ENCODE data around the gene TRPC6. TPM values are rescaled to one million over a fixed set of nuclear protein-coding genes. Genes with fewer than 3 reads are reported as not detected.

TRPC6 gene
- total RNA-seq, 2 experiments from 2014 or later = not detected

- Mint-ChIP-seq H3K36me3 (ENCODE audit: low read depth) (no peaks in the 10 kb centered on the region), H3K27me3 (no peaks in the 10 kb centered on the region), H3K9me3 (peaks cover 2% of the 10 kb centered on the region), H3K4me3 (no peak overlapping the region), H3K27ac (no peak overlapping the region), H3K4me1 (no peaks in the 10 kb centered on the region)
- ChIA-PET POLR2A (interaction anchor here (0.7 kb wide), 1 partner anchor 23 kb away, joined by 3 read pairs; no protein-coding TSS in a partner anchor), CTCF (no interaction called here)
- DNase-seq = no peak
Measured at GRCh38 chr11:101574886-101575285, 8.9 kb downstream of the TRPC6 start.

- Mint-ChIP-seq H3K36me3 (ENCODE audit: low read depth) (no peaks in the 10 kb centered on the region), H3K9me3 (peaks cover 4% of the 10 kb centered on the region), H3K27ac (no peak overlapping the region), H3K4me1 (no peaks in the 10 kb centered on the region), H3K4me3 (no peak overlapping the region), H3K27me3 (no peaks in the 10 kb centered on the region)
- POLR2A ChIA-PET = no interaction called here
- DNase-seq = no peak
- CTCF ChIA-PET = no interaction called here
Measured at GRCh38 chr11:101567071-101567470, 16.7 kb downstream of the TRPC6 start.

- no peak overlapping the region for H3K27ac Mint-ChIP-seq
- POLR2A ChIA-PET = no interaction called here
- H3K27me3 Mint-ChIP-seq = no peaks in the 10 kb centered on the region
- CTCF ChIA-PET = no interaction called here
- no peaks in the 10 kb centered on the region for H3K36me3 Mint-ChIP-seq (ENCODE audit: low read depth)
- DNase-seq = no peak
- no peaks in the 10 kb centered on the region for H3K4me1 Mint-ChIP-seq
- peaks cover 4% of the 10 kb centered on the region for H3K9me3 Mint-ChIP-seq
- no peak overlapping the region for H3K4me3 Mint-ChIP-seq
Measured at GRCh38 chr11:101566626-101567025, 17.2 kb downstream of the TRPC6 start.

- H3K9me3 Mint-ChIP-seq = no peaks in the 10 kb centered on the region
- no peaks in the 10 kb centered on the region for H3K4me1 Mint-ChIP-seq
- POLR2A ChIA-PET = no interaction called here
- no peak for DNase-seq
- no peak overlapping the region for H3K4me3 Mint-ChIP-seq
- no peaks in the 10 kb centered on the region for H3K36me3 Mint-ChIP-seq (ENCODE audit: low read depth)
- H3K27ac Mint-ChIP-seq = no peak overlapping the region
- H3K27me3 Mint-ChIP-seq = no peaks in the 10 kb centered on the region
- CTCF ChIA-PET = no interaction called here
Measured at GRCh38 chr11:101563166-101563565, 20.6 kb downstream of the TRPC6 start.

- Mint-ChIP-seq H3K4me1 (no peaks in the 10 kb centered on the region), H3K36me3 (ENCODE audit: low read depth) (no peaks in the 10 kb centered on the region), H3K9me3 (no peaks in the 10 kb centered on the region), H3K27ac (no peak overlapping the region), H3K4me3 (no peak overlapping the region), H3K27me3 (no peaks in the 10 kb centered on the region)
- no peak for DNase-seq
- ChIA-PET CTCF (no interaction called here), POLR2A (no interaction called here)
Measured at GRCh38 chr11:101555366-101555765, 28.4 kb downstream of the TRPC6 start.

- ChIA-PET CTCF (no interaction called here), POLR2A (no interaction called here)
- no peak overlapping the region for H3K4me3 Mint-ChIP-seq
- H3K4me1 Mint-ChIP-seq = no peaks in the 10 kb centered on the region
- DNase-seq = no peak
- H3K27ac Mint-ChIP-seq = no peak overlapping the region
- H3K9me3 Mint-ChIP-seq = no peaks in the 10 kb centered on the region
- H3K36me3 Mint-ChIP-seq (ENCODE audit: low read depth) = no peaks in the 10 kb centered on the region
- H3K27me3 Mint-ChIP-seq = no peaks in the 10 kb centered on the region
Measured at GRCh38 chr11:101553891-101554292, 29.9 kb downstream of the TRPC6 start.

- Mint-ChIP-seq H3K27me3 (no peaks in the 10 kb centered on the region), H3K36me3 (ENCODE audit: low read depth) (no peaks in the 10 kb centered on the region), H3K4me3 (no peak overlapping the region), H3K4me1 (no peaks in the 10 kb centered on the region), H3K9me3 (no peaks in the 10 kb centered on the region), H3K27ac (no peak overlapping the region)
- no peak for DNase-seq
- POLR2A ChIA-PET = no interaction called here
- CTCF ChIA-PET = no interaction called here
Measured at GRCh38 chr11:101552888-101553287, 30.9 kb downstream of the TRPC6 start.

- ChIA-PET POLR2A (no interaction called here), CTCF (no interaction called here)
- Mint-ChIP-seq H3K27me3 (no peaks in the 10 kb centered on the region), H3K27ac (no peak overlapping the region), H3K4me3 (no peak overlapping the region), H3K36me3 (ENCODE audit: low read depth) (no peaks in the 10 kb centered on the region), H3K9me3 (peaks cover 2% of the 10 kb centered on the region), H3K4me1 (no peaks in the 10 kb centered on the region)
- no peak for DNase-seq
Measured at GRCh38 chr11:101528541-101528940, 55.3 kb downstream of the TRPC6 start.

GRCh38 chr11:101523634-101524260 is 60.1 kb downstream of the TRPC6 start:
- Mint-ChIP-seq H3K9me3 (peaks cover 4% of the 10 kb centered on the region), H3K4me1 (no peaks in the 10 kb centered on the region), H3K36me3 (ENCODE audit: low read depth) (no peaks in the 10 kb centered on the region), H3K27me3 (no peaks in the 10 kb centered on the region), H3K4me3 (no peak overlapping the region), H3K27ac (no peak overlapping the region)
- no peak for DNase-seq
- ChIA-PET POLR2A (no interaction called here), CTCF (no interaction called here)

- no peaks in the 10 kb centered on the region for H3K4me1 Mint-ChIP-seq
Measured at GRCh38 chr11:101523193-101523592, 60.6 kb downstream of the TRPC6 start.

GRCh38 chr11:101521821-101522220 is 62.0 kb downstream of the TRPC6 start:
- ChIA-PET POLR2A (no interaction called here), CTCF (no interaction called here)
- DNase-seq = no peak
- no peak overlapping the region for H3K4me3 Mint-ChIP-seq
- no peaks in the 10 kb centered on the region for H3K4me1 Mint-ChIP-seq
- no peak overlapping the region for H3K27ac Mint-ChIP-seq
- peaks cover 4% of the 10 kb centered on the region for H3K9me3 Mint-ChIP-seq
- H3K36me3 Mint-ChIP-seq (ENCODE audit: low read depth) = no peaks in the 10 kb centered on the region
- no peaks in the 10 kb centered on the region for H3K27me3 Mint-ChIP-seq

More at GRCh38 chr11:101523193-101523592, 60.6 kb downstream of the TRPC6 start:
- no peak overlapping the region for H3K4me3 Mint-ChIP-seq
- H3K9me3 Mint-ChIP-seq = peaks cover 4% of the 10 kb centered on the region
- ChIA-PET POLR2A (no interaction called here), CTCF (no interaction called here)
- DNase-seq = no peak
- H3K27ac Mint-ChIP-seq = no peak overlapping the region
- H3K36me3 Mint-ChIP-seq (ENCODE audit: low read depth) = no peaks in the 10 kb centered on the region
- H3K27me3 Mint-ChIP-seq = no peaks in the 10 kb centered on the region

- ChIA-PET CTCF (no interaction called here), POLR2A (no interaction called here)
Measured at GRCh38 chr11:101516546-101516945, 67.3 kb downstream of the TRPC6 start.

GRCh38 chr11:101511065-101511464 is 72.7 kb downstream of the TRPC6 start:
- no peak overlapping the region for H3K27ac Mint-ChIP-seq
- POLR2A ChIA-PET = no interaction called here
- no peaks in the 10 kb centered on the region for H3K9me3 Mint-ChIP-seq
- H3K27me3 Mint-ChIP-seq = no peaks in the 10 kb centered on the region
- CTCF ChIA-PET = no interaction called here
- DNase-seq = no peak
- H3K4me3 Mint-ChIP-seq = no peak overlapping the region
- H3K4me1 Mint-ChIP-seq = no peaks in the 10 kb centered on the region
- no peaks in the 10 kb centered on the region for H3K36me3 Mint-ChIP-seq (ENCODE audit: low read depth)

More at GRCh38 chr11:101516546-101516945, 67.3 kb downstream of the TRPC6 start:
- H3K36me3 Mint-ChIP-seq (ENCODE audit: low read depth) = no peaks in the 10 kb centered on the region
- no peaks in the 10 kb centered on the region for H3K4me1 Mint-ChIP-seq
- H3K9me3 Mint-ChIP-seq = peaks cover 2% of the 10 kb centered on the region
- H3K4me3 Mint-ChIP-seq = no peak overlapping the region
- no peak for DNase-seq
- no peaks in the 10 kb centered on the region for H3K27me3 Mint-ChIP-seq
- no peak overlapping the region for H3K27ac Mint-ChIP-seq

GRCh38 chr11:101510591-101510990 is 73.2 kb downstream of the TRPC6 start:
- H3K27ac Mint-ChIP-seq = no peak overlapping the region
- no peaks in the 10 kb centered on the region for H3K36me3 Mint-ChIP-seq (ENCODE audit: low read depth)
- no peaks in the 10 kb centered on the region for H3K4me1 Mint-ChIP-seq
- no peaks in the 10 kb centered on the region for H3K27me3 Mint-ChIP-seq
- H3K9me3 Mint-ChIP-seq = no peaks in the 10 kb centered on the region
- H3K4me3 Mint-ChIP-seq = no peak overlapping the region
- ChIA-PET CTCF (no interaction called here), POLR2A (no interaction called here)
- DNase-seq = no peak
